NB4 (cell line): Measurements from ENCODE around the gene BRSK2.

Experiments
- DNase-seq: peaks from one replicate; pipeline ENCODE4 v3.0.0; 2010; ENCODE audit warnings: low read depth
- H3K4me3 ChIP-seq: one replicate; pipeline ENCODE4 v1.5.1; 2011; ENCODE audit warnings: mild to moderate bottlenecking, low read depth, low read length, moderate library complexity
- CTCF ChIP-seq: IDR thresholded peaks from one replicate; pipeline ENCODE4 v1.5.1; 2012; ENCODE audit warnings: low read depth, low read length
- MYC ChIP-seq: IDR thresholded peaks from 2 replicates; pipeline ENCODE4 v1.6.1; 2011; ENCODE audit warnings: low read depth, low read length
- POLR2A ChIP-seq: IDR thresholded peaks from 2 replicates; pipeline ENCODE4 v1.6.1; 2011; ENCODE audit warnings: mild to moderate bottlenecking; ENCODE audit not compliant: insufficient read length; ENCODE audit errors: extremely low read depth
- TF ChIP-seq, protein P1 (sequence below): IDR thresholded peaks from 2 replicates; pipeline ENCODE4 v1.6.1; 2011; ENCODE audit warnings: low read depth, low read length

The BRSK2 gene

GRCh38 chr11:1496761-1497095 is 107.0 kb downstream of the BRSK2 start:
- TF ChIP-seq POLR2A (no peak), CTCF (no peak), MYC (no peak)
- TF ChIP-seq, protein P1, sequence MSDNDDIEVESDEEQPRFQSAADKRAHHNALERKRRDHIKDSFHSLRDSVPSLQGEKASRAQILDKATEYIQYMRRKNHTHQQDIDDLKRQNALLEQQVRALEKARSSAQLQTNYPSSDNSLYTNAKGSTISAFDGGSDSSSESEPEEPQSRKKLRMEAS, result no peak
- H3K4me3 ChIP-seq, result no peak overlapping the region
- DNase-seq, result no peak

- DNase-seq, result no peak
Measured at GRCh38 chr11:1497600-1497999, 107.9 kb downstream of the BRSK2 start.

DNA sequence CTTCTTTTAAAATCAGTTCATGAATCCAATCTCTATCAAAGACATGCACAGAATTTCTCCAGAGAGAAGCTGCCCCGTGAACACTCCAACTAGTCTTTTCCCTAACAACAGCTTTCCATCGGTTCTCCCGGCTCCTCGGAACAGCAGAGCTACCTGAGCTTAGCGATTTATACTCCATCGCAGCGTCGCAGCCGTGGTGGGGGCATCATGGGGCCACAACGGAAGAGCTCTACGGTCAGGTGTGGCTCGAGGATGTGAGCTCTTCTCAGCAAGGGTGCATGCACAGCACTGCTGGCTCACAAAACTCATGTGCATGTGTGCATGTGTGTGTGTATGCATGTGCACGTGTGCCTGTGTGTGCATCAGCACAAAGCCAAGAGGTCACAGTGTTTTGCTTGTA is 108.5 kb downstream of the BRSK2 start:
- no peak overlapping the region for H3K4me3 ChIP-seq
- TF ChIP-seq, protein P1, result no peak
- no peak for TF ChIP-seq CTCF
- TF ChIP-seq MYC, result no peak
- TF ChIP-seq POLR2A, result no peak
- no peak for DNase-seq

More at GRCh38 chr11:1497600-1497999, 107.9 kb downstream of the BRSK2 start:
- H3K4me3 ChIP-seq, result no peak overlapping the region
- TF ChIP-seq, protein P1, result no peak
- TF ChIP-seq CTCF (no peak), MYC (no peak), POLR2A (no peak)

- H3K4me3 ChIP-seq, result no peak overlapping the region
- TF ChIP-seq, protein P1, result no peak
- TF ChIP-seq MYC, result no peak
- TF ChIP-seq CTCF, result no peak
- TF ChIP-seq POLR2A, result no peak
- no peak for DNase-seq
Measured at GRCh38 chr11:1499261-1499890, 109.6 kb downstream of the BRSK2 start.

DNA sequence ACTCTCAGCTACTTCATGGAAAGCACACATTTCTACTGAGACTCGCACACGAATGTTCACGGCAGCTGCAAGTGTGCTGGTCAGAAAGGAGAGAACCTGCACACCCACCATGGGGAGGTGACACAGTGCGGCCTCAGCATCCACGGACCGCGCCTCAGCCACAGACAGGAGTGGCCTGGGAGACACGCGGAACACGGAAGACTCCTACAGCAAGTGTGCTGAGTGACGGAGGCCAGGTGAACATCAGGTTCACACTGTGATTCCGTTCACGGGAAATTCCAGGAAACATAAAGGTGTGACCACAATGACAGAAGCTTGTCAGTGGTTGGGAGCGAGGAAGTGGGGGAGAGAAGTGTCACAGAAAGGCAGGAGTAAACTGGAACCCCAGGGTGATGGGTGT is 110.2 kb downstream of the BRSK2 start:
- DNase-seq, result no peak
- no peak for TF ChIP-seq CTCF
- TF ChIP-seq, protein P1, result no peak
- TF ChIP-seq POLR2A, result no peak
- TF ChIP-seq MYC, result no peak

More for the DNA sequence above, 110.2 kb downstream of the BRSK2 start:
- no peak overlapping the region for H3K4me3 ChIP-seq
